Kidney epithelial cell (primary cell): ENCODE measurements around the gene HMGCR. TPM values are rescaled to one million over a fixed set of nuclear protein-coding genes. Genes with fewer than 3 reads are reported as not detected.

Experiments used
- DNase-seq: peaks from one replicate; pipeline ENCODE4 v3.0.0-alpha.2; 2010; ENCODE audit warnings: low read depth
- H3K27me3 ChIP-seq: 2 replicates; pipeline ENCODE4 v1.6.0; 2011; ENCODE audit warnings: low read length; ENCODE audit not compliant: control insufficient read depth, insufficient read depth
- H3K36me3 ChIP-seq: 2 replicates; pipeline ENCODE4 v1.5.1; 2011; ENCODE audit warnings: low read length; ENCODE audit not compliant: control insufficient read depth, insufficient read depth
- H3K4me3 ChIP-seq: 2 replicates; pipeline ENCODE4 v1.5.1; 2011; ENCODE audit warnings: low read depth, mild to moderate bottlenecking, control low read depth, low read length
- total RNA-seq: library from RNA; depleted of rRNA; stranded (reverse); fragments of >200 nt; gene quantifications from 2 replicates; pipeline ENCODE4 v1.2.3, GENCODE V29; 2015
- TF ChIP-seq, protein P1 (sequence below): IDR thresholded peaks from 2 replicates; pipeline ENCODE4 v1.5.1; 2011; ENCODE audit warnings: mild to moderate bottlenecking, moderate library complexity, low read length, control low read depth, inconsistent platforms; ENCODE audit not compliant: insufficient read depth, poor library complexity, severe bottlenecking

The HMGCR gene
- total RNA-seq, 1 donor from 2014 or later, result 67.8 TPM

DNA sequence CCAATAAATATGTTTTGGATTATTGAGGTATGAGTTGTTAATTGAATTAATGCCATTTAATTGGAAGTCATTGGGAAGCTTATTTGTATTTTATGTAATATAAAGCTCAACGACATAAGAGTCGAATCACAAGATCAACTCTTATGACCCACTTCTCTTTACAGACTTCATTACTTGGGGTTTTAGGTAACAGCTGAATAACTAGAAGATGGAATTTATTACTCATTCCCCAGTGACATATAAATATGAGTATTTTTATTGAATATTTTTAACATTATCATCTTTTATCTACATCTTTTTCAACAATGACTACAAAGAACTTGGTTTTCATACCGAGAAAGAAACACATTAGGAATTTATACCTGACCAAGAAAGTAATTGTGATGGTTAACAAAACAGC is 21.1 kb downstream of the HMGCR start:
- Histone ChIP-seq H3K36me3 (peaks cover 8% of the 10 kb centered on the region), H3K4me3 (no peak overlapping the region), H3K27me3 (no peaks in the 10 kb centered on the region)
- TF ChIP-seq, protein P1, sequence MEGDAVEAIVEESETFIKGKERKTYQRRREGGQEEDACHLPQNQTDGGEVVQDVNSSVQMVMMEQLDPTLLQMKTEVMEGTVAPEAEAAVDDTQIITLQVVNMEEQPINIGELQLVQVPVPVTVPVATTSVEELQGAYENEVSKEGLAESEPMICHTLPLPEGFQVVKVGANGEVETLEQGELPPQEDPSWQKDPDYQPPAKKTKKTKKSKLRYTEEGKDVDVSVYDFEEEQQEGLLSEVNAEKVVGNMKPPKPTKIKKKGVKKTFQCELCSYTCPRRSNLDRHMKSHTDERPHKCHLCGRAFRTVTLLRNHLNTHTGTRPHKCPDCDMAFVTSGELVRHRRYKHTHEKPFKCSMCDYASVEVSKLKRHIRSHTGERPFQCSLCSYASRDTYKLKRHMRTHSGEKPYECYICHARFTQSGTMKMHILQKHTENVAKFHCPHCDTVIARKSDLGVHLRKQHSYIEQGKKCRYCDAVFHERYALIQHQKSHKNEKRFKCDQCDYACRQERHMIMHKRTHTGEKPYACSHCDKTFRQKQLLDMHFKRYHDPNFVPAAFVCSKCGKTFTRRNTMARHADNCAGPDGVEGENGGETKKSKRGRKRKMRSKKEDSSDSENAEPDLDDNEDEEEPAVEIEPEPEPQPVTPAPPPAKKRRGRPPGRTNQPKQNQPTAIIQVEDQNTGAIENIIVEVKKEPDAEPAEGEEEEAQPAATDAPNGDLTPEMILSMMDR, result no peak
- DNase-seq, result no peak

DNA sequence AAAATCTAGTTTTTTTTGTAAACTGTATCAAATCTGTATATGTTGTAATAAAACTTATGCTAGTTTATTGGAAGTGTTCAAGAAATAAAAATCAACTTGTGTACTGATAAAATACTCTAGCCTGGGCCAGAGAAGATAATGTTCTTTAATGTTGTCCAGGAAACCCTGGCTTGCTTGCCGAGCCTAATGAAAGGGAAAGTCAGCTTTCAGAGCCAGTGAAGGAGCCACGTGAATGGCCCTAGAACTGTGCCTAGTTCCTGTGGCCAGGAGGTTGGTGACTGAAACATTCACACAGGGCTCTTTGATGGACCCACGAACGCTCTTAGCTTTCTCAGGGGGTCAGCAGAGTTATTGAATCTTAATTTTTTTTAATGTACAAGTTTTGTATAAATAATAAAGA is 24.3 kb downstream of the HMGCR start:
- TF ChIP-seq, protein P1, result no peak
- Histone ChIP-seq H3K4me3 (no peak overlapping the region), H3K36me3 (peaks cover 5% of the 10 kb centered on the region), H3K27me3 (no peaks in the 10 kb centered on the region)
- DNase-seq, result no peak

DNA sequence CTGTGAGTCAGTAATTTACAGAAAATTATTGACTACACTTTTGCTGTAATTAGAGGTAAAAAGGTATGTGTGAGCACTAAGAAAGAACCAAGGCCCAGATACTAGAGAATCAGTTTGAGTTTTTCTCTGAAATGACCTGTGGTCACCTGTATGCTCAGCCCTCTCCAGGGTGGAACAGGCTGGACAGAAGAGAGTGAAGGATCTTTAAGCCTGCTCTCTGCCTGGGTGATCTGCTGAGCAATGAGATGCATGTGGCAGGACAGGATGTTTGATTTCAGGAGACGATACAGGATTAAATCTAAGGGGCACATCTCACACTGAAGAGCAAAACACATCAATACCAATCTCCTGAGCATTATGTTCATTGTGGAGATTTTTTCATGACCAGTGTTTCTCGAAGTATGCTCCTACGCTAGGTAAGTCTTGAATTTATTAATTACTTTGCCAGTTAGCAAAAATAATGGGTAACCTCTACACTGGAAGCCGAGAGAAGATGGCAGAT is 25.5 kb downstream of the HMGCR start:
- Histone ChIP-seq H3K4me3 (no peak overlapping the region), H3K27me3 (no peaks in the 10 kb centered on the region), H3K36me3 (peaks cover 2% of the 10 kb centered on the region)
- DNase-seq, result no peak
- TF ChIP-seq, protein P1, result no peak

DNA sequence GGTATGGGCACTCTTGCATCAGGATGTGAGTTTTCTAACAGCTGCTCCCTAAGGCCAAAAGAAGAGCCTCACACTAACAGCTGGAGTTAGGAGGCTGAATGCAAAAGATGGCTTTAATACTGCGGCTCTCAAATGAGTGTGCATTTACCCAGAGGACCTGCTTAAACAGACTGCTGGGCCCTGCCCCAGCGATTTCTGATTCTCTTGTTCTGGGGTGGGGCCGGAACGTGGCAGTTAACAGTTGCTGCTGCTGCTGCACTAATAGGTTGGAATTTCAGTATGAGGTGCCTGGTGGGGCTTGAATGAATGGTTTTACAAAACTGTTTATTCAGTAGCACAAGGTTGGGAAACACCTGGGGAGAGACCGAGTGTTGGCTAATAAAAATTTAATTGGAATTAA is 26.1 kb downstream of the HMGCR start:
- TF ChIP-seq, protein P1, result no peak
- H3K4me3 ChIP-seq, result no peak overlapping the region
- H3K27me3 ChIP-seq, result no peaks in the 10 kb centered on the region
- no peak for DNase-seq
- peaks cover 2% of the 10 kb centered on the region for H3K36me3 ChIP-seq

DNA sequence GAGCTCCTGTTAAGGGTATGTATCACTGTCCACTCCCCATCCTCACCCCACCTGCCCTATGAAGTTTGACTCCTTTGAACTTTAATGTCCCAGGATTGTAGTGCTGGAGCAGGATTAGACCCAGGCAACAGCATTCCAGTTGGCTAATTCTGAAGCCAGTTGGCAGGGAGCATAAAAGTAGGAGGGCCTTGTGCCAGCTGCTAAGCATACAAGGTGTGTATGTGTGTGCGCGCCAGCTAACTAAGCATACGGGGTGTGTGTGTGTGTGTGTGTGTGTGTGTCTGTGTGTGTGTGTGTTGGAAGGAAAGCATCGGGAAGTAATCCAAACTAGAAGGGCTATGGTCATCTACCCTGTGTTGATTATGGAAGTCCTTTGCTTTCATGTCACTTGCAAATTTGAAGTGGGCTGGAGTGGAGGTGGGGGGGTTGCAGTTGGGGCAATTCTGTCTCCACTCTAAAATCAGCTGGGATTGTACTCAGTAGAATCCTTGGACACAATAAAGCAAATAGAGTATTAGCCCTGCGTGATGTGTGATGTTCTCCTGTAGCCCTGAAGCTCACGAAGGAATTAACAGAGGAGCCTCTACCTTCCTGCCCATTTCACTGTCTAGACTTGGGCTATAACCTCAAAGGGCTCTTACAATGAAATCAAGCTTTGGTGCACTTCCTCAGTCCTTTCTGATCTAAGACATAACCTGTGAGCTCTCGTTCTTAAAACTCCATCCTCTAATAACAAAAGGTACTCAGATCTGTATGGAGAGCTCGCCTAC is 26.9 kb downstream of the HMGCR start:
- no peaks in the 10 kb centered on the region for H3K27me3 ChIP-seq
- no peak for DNase-seq
- H3K36me3 ChIP-seq, result peaks cover 2% of the 10 kb centered on the region
- no peak overlapping the region for H3K4me3 ChIP-seq
- TF ChIP-seq, protein P1, result no peak
